T-helper 2 cell treated with Interferon-gamma antibody and Interleukin-4, amounts not matched to agents 5 μg/mL and 100 μg/mL, for 36 hours (primary cell): ENCODE results near the gene KRTAP1-1.
A peak's percentile ranks its signal among the peaks of the same experiment; 100 is the strongest.
"Not testable (repeated sequence)": the region's sequence is repeated elsewhere in the genome, so short reads cannot be mapped to it uniquely, and the experiment has no call there.

Experiments used
- DNase-seq: peaks from one replicate; pipeline ENCODE4 v3.0.0; 2021; ENCODE audit warnings: low spot score
- H3K27ac Mint-ChIP-seq: one replicate; pipeline ENCODE4 v1.8.0; 2021; ENCODE audit warnings: mild to moderate bottlenecking, mixed read lengths
- H3K27me3 Mint-ChIP-seq: one replicate; pipeline ENCODE4 v1.8.0; 2021; ENCODE audit warnings: low read depth, mixed read lengths
- H3K36me3 Mint-ChIP-seq: one replicate; pipeline ENCODE4 v1.8.0; 2021; ENCODE audit warnings: low read depth, mixed read lengths
- H3K4me1 Mint-ChIP-seq: one replicate; pipeline ENCODE4 v1.8.0; 2021; ENCODE audit warnings: low read depth, mixed read lengths
- H3K4me3 Mint-ChIP-seq: one replicate; pipeline ENCODE4 v1.8.0; 2022; ENCODE audit warnings: mild to moderate bottlenecking, moderate library complexity, mixed read lengths
- H3K9me3 Mint-ChIP-seq: one replicate; pipeline ENCODE4 v1.8.0; 2021; ENCODE audit warnings: mixed read lengths

KRTAP1-1 gene, protein sequence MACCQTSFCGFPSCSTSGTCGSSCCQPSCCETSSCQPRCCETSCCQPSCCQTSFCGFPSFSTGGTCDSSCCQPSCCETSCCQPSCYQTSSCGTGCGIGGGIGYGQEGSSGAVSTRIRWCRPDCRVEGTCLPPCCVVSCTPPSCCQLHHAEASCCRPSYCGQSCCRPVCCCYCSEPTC

DNA sequence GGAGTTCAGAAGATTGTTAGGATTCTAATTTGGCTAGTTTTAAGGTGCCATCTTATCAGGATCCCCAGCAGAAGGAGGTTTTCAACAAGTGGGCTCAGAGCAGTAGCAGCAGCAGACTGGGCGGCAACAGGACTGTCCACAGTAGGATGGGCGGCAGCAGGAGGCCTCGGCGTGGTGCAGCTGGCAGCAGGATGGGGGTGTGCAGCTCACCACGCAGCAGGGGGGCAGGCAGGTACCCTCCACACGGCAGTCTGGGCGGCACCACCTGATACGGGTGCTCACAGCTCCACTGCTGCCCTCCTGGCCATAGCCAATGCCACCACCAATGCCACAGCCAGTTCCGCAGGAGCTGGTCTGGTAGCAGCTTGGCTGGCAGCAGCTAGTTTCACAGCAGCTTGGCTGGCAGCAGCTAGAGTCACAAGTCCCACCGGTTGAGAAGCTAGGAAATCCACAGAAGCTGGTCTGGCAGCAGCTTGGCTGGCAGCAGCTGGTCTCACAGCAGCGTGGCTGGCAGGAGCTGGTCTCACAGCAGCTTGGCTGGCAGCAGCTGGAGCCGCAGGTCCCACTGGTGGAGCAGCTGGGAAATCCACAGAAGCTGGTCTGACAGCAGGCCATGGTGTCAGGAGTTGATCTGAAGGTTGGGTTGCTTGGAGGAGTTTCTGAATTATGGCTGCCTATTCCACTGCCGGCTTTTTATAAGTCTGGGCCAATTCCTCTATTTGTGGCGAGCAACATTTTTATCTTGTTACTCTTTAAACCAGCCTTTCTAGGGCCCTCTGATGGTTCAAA lies at the start of gene KRTAP1-1:
TSS of gene KRTAP1-1 (minus strand) at position 668 of the 789 bp plus-strand sequence. CDS start at position 615, 53 bp downstream.
- H3K4me3 Mint-ChIP-seq, DNase-seq, H3K36me3 Mint-ChIP-seq, H3K27me3 Mint-ChIP-seq, H3K4me1 Mint-ChIP-seq, H3K9me3 Mint-ChIP-seq: not testable (repeated sequence)
- H3K27ac Mint-ChIP-seq: peak within 1 kb of the TSS; percentile 26

DNA sequence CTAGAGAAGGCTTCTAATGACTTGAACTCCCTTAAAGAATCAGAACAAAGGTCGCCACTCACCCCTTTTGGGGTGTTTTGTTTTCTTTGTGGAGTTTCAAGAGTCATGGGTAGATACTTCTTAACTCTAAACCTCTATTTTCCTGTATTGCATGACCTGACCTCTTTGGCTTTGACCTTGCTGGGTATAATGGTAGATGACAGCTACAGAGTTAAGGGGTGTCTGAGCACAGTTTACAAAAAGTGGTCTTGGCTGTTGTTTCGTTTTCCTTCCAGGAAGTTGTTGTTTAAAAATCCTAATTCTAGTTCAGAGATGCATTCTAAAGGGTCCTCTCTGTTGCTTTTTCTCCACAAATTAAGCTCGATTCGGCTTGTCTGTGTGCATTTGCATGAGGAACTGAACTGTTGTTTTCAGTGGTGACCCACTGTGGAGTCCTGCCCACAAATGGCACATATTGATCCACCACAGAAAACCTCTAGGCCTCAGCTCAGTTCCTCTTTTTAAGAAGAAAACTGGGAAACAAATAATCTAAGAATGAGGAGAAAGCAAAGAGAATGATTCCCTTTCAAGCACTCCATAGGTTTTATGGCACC lies 47.6 kb upstream of the KRTAP1-1 start:
- H3K9me3 Mint-ChIP-seq, H3K4me3 Mint-ChIP-seq, H3K4me1 Mint-ChIP-seq: not testable (repeated sequence)

DNA sequence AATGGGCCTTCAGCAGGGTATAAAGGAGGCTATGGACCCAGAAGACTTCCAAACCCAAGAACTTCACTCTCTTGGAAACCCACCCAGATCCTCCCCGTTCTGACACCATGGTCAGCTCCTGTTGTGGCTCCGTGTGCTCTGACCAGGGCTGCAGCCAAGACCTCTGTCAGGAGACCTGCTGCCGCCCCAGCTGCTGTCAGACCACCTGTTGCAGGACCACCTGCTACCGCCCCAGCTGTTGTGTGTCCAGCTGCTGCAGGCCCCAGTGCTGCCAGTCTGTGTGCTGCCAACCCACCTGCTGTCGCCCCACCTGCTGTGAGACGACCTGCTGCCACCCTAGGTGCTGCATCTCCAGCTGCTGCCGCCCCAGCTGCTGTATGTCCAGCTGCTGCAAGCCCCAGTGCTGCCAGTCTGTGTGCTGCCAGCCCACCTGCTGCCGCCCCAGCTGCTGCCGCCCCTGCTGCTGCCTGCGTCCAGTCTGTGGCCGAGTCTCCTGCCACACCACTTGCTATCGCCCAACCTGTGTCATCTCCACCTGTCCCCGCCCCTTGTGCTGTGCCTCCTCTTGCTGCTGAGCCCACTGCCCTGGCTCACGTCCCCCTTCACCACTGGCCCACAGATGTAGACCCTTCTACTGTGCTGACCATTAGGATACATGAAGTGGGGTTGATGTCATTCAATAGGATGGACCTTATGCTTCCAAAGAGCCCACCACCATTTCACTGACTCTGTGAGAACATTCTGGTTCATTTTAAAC lies 43.0 kb upstream of the KRTAP1-1 start, which contains the start of gene KRTAP4-7:
TSS of gene KRTAP4-7 (plus strand) at position 51 of the 757 bp plus-strand sequence. CDS start at position 108, 57 bp downstream.
- not testable (repeated sequence) for H3K27ac Mint-ChIP-seq, DNase-seq, H3K4me3 Mint-ChIP-seq, H3K4me1 Mint-ChIP-seq, H3K9me3 Mint-ChIP-seq, H3K36me3 Mint-ChIP-seq, H3K27me3 Mint-ChIP-seq

More for the DNA sequence above, 47.6 kb upstream of the KRTAP1-1 start:
- not testable (repeated sequence) for DNase-seq, H3K36me3 Mint-ChIP-seq, H3K27me3 Mint-ChIP-seq, H3K27ac Mint-ChIP-seq

DNA sequence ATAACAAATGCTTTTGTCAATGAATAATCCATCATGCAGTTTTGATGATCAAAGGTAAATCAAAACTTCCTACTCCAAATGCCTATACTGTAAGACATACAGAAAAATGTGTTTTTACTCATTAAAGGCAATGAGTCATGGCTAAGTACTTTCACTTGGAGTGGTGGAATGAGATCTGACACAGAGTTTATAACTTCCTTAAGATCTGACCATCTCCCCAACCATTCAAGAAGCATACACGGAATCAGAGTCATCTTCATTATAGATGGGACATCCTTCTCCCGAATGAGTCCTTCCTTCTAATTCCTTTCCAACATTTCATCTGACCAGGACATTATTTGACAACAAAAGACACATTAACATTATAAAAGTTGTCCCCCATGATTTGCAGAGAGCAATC lies 42.2 kb upstream of the KRTAP1-1 start:
- not testable (repeated sequence) for DNase-seq

DNA sequence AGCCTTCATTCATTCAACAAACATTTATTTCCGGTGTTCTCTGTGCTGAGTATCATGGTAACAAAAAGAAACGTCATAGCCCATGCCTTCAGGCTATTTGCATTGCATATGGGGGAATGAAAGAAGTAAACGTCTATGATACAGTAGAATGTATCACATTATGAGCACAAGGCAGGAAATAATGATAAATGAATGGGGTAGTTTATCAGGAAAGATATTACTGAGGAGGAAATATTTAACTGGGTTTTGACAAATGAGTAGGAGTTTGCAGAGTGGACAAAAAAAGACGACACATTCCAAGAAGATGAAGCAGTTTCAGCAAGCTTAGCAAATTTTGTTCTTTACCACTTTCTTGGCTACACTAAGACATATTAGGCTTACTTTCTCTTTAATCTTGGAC lies 41.4 kb upstream of the KRTAP1-1 start:
- H3K27ac Mint-ChIP-seq: no peak overlapping the region
- DNase-seq: no peak
- peaks cover 8% of the 10 kb centered on the region for H3K27me3 Mint-ChIP-seq
- no peaks in the 10 kb centered on the region for H3K36me3 Mint-ChIP-seq
- no peak overlapping the region for H3K4me3 Mint-ChIP-seq
- H3K4me1 Mint-ChIP-seq: no peaks in the 10 kb centered on the region
- no peaks in the 10 kb centered on the region for H3K9me3 Mint-ChIP-seq

More for the DNA sequence above, 42.2 kb upstream of the KRTAP1-1 start:
- not testable (repeated sequence) for H3K27me3 Mint-ChIP-seq, H3K9me3 Mint-ChIP-seq, H3K4me1 Mint-ChIP-seq, H3K4me3 Mint-ChIP-seq, H3K27ac Mint-ChIP-seq, H3K36me3 Mint-ChIP-seq

DNA sequence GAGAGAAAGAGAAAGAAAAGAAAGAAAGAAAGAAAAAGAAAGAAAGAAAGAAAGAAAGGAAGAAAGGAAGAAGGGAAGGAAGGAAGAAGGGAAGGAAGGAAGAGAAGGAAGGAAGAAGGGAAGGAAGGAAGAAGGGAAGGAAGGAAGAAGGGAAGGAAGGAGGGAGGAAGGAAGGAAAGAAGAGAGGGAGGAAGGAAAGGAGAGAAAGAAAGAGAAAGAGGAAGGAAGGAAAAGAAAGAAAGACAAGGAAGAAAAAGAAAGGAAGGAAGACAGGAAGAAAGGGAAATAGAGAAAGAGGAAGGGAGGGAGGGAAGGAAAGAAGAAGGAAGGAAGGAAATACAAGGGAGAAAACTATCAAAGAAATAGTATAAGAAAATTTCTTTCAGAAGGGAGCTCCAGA lies 35.5 kb upstream of the KRTAP1-1 start:
- Mint-ChIP-seq H3K27ac (no peak overlapping the region), H3K27me3 (peaks cover 11% of the 10 kb centered on the region), H3K36me3 (no peaks in the 10 kb centered on the region), H3K4me3 (no peak overlapping the region), H3K9me3 (no peaks in the 10 kb centered on the region), H3K4me1 (no peaks in the 10 kb centered on the region)
- DNase-seq: no peak

DNA sequence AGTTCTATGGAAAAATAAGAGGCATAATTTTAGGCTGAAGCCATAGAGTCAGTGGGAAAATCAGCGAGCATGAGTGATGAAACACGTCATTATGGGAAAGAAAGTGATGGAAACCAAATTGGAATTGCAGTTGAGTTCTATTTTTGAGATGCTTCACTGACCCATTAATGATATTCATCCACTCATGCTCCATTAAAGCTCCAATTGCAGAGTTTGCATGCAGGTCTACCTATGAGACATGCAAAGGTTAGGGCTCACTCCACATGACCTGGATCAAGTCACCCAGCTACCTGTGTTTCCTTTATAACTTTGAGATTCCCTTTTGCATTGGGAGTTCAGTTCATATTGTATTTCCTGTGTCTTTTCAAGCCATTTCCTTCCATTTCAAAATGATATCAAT lies 32.4 kb upstream of the KRTAP1-1 start:
- H3K4me3 Mint-ChIP-seq: no peak overlapping the region
- H3K4me1 Mint-ChIP-seq: no peaks in the 10 kb centered on the region
- no peaks in the 10 kb centered on the region for H3K36me3 Mint-ChIP-seq
- no peak overlapping the region for H3K27ac Mint-ChIP-seq
- DNase-seq: no peak
- peaks cover 11% of the 10 kb centered on the region for H3K27me3 Mint-ChIP-seq
- H3K9me3 Mint-ChIP-seq: no peaks in the 10 kb centered on the region

DNA sequence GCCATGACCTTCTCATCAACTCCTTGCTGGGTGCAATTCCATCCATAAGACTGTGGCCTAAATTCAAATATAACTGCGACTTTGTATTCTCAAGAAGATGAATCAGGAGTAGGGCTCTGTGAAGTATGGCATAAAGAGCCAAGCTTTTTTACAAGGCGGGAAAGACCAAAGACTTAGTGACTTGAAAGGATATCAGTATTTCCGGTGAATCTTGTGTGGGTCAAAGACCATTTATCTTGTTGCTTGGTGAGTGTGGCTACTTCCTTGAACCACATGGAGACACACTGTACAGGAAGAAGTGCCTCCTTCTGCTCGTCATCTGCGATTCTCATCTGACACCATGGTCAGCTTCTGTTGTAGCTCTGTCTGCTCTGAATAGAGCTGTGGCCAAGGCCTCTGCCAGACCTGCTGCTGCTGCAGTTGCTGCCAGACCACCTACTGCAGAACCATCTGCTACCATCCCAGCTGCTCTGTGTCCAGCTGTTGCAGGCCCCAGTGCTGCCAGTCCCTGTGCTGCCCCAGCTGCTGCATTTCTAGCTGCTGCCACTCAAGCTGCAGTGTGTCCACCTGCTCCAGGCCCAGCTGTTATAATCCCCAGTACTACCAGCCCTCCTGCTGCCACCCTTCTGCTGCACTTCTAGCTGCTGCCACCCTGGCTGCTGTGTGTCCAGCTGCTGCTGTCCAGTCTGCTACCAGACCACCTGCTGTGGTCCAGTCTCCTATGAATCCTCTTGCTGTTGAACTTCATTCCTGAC lies 30.5 kb upstream of the KRTAP1-1 start:
- H3K27ac Mint-ChIP-seq: no peak overlapping the region
- no peak overlapping the region for H3K4me3 Mint-ChIP-seq
- H3K4me1 Mint-ChIP-seq: no peaks in the 10 kb centered on the region
- no peaks in the 10 kb centered on the region for H3K36me3 Mint-ChIP-seq
- no peak for DNase-seq
- H3K27me3 Mint-ChIP-seq: peaks cover 9% of the 10 kb centered on the region
- no peaks in the 10 kb centered on the region for H3K9me3 Mint-ChIP-seq

DNA sequence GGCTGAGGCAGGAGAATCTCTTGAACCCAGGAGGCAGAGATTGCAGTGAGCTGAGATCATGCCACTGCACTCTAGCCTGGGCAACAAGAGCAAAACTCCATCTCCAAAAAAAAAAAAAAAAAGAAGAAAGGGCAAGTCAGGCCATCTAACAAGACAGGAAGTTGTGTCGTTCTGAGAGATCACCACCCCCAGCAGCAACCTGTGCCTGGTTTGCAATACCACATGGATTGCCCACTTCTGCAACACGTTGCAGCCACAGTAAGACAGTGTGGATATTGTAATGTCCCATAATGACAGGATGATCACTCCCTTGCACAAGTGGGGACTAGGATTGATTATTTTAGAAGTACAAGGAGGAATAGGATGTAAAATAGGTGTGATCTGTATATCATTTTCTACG lies 27.8 kb upstream of the KRTAP1-1 start:
- no peaks in the 10 kb centered on the region for H3K4me1 Mint-ChIP-seq
- peaks cover 2% of the 10 kb centered on the region for H3K27me3 Mint-ChIP-seq
- no peak for DNase-seq
- no peaks in the 10 kb centered on the region for H3K9me3 Mint-ChIP-seq
- no peaks in the 10 kb centered on the region for H3K36me3 Mint-ChIP-seq
- no peak overlapping the region for H3K4me3 Mint-ChIP-seq
- H3K27ac Mint-ChIP-seq: no peak overlapping the region

DNA sequence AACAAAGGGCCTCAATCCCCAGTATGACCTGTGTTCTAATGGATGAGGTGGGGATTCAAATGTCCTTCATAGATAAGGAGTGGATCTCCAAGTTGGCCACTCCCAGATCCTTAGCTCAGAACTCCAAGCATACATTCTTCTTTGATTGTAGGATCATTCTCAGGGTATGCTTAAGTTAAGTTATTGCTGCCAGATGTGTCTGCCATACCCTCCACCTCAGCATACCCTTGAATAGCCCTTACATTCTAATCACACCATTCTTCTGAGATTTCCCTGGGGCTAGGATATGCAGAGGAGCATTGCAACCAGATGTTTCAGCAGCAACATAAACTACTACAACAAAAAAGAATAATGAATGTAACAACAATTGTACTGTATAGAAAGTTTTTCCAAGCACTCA lies 26.0 kb upstream of the KRTAP1-1 start:
- H3K27ac Mint-ChIP-seq: no peak overlapping the region
- H3K4me3 Mint-ChIP-seq: no peak overlapping the region
- H3K9me3 Mint-ChIP-seq: no peaks in the 10 kb centered on the region
- no peaks in the 10 kb centered on the region for H3K4me1 Mint-ChIP-seq
- no peaks in the 10 kb centered on the region for H3K36me3 Mint-ChIP-seq
- DNase-seq: no peak
- peaks cover 2% of the 10 kb centered on the region for H3K27me3 Mint-ChIP-seq

DNA sequence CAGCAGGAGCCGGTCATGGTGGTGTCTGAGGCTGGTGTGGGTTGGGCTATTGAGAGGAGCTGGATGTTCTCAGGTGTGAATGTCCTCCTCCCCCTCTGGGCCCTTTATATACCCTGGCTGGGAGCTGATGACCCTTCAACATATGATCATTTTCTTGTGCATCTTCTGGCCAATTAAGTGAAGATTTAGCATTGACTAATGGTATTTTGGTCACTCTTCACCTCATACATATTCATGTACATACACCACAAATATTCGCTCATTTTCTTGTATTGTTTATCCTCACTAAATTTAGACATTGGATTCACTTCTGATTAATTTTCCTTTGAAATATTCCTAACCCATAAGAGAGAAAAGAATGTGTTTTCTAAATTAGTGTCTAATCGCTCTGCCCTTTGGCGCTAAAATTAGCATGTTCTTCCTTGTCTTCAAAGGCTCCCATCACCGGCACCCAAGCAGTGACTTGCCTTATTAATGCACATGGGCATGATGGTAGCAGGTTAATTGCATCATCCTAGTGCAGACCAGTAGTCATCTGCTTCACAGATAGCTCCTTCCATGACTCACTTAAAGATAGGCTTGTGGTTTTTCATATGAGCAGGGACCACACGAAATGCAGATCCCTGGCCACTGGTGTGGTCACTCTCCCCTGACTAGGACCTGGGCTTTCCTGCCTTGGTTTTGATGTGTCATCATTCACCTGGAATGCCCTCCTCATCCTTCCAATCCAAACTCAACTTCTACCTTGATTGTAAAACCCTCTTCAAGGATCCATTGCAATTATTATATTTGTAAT lies 24.8 kb upstream of the KRTAP1-1 start, which contains the start of gene KRTAP2-4:
TSS of gene KRTAP2-4 (minus strand) at position 51 of the 796 bp plus-strand sequence. CDS start at position 17, 34 bp downstream.
- Mint-ChIP-seq H3K27me3 (peaks cover 8% of the 10 kb centered on the region), H3K4me1 (no peaks in the 10 kb centered on the region), H3K27ac (no peak within 1 kb of the TSS), H3K4me3 (no peak within 1 kb of the TSS), H3K9me3 (no peaks in the 10 kb centered on the region), H3K36me3 (no peaks in the 10 kb centered on the region)
- DNase-seq: no peak

DNA sequence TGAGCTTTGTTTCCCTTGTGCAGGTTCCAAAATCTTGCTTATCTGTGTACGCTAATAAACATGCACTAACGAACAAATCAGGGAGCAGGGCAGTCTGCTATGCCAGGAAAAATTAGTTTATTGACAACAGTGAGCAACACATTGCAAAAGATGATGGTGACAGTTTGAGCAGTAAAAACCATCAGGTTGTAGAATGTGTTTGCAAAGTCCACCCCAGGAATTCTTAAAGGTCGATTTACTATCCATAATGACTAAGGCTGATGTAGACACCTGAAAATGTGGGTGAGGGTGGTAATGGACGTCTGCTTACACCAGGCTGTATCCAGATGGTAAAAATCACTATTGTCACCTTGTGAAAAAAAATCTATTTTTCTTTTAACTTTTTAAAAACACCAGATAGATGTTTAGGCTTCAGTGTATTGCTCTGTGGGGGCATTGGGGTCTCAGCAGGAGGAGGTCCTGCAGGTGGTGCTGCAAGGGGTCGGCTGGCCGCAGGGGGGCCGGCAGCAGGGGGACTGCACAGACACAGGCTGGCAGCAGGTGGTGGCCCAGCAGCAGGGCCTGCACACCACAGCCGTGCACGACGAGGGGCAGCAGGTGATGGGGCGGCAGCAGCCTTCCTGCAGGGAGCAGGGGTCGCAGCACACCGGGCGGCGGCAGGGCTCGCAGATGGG lies 23.9 kb upstream of the KRTAP1-1 start:
- not testable (repeated sequence) for H3K4me3 Mint-ChIP-seq, H3K36me3 Mint-ChIP-seq, H3K27ac Mint-ChIP-seq, H3K4me1 Mint-ChIP-seq, DNase-seq, H3K9me3 Mint-ChIP-seq
- H3K27me3 Mint-ChIP-seq: peaks cover 16% of the 10 kb centered on the region
